IMR-90 (cell line): ENCODE data around the gene GSG1L. TPM values are rescaled to one million over a fixed set of nuclear protein-coding genes. Genes with fewer than 3 reads are reported as not detected.

Source experiments
- ATAC-seq: fragments of 200-7000 bp; cut with Tn5 transposase; 2 replicates; pipeline ENCODE4 v1.9.1; 2020; ENCODE audit warnings: low read depth, mild to moderate bottlenecking, moderate library complexity
- BruUV-seq: library from RNA; stranded (reverse); fragments of 400-500 nt; replicated peaks from 2 replicates; lab custom pipeline; 2021; lab: Mats Ljungman, UMichigan
- CTCF ChIA-PET: fragments of 300-600 bp; formaldehyde crosslinking; extraction: SDS; loops from one replicate; lab custom pipeline; 2021; ENCODE audit warnings: antibody characterized with exemption; lab: Yijun Ruan, JAX
- POLR2A ChIA-PET: fragments of 300-600 bp; sonication (Branson Sonifier 250); formaldehyde crosslinking; loops from one replicate; lab custom pipeline; 2022; ENCODE audit warnings: antibody characterized with exemption; ENCODE audit not compliant: unreplicated experiment; lab: Charles Lee
- DNase-seq: peaks from one replicate; pipeline ENCODE4 v3.0.0; 2013
- H2AFZ ChIP-seq: replicated peaks from 2 replicates; pipeline ENCODE3; 2013; ENCODE audit warnings: low read length, mild to moderate bottlenecking; ENCODE audit not compliant: poor library complexity
- H2AK5ac ChIP-seq: 2 replicates; pipeline ENCODE4 v1.6.1; 2013; ENCODE audit warnings: low read depth, low read length, inconsistent platforms
- H2AK9ac ChIP-seq: replicated peaks from 2 replicates; pipeline ENCODE3; 2013; ENCODE audit warnings: mild to moderate bottlenecking, low read depth, low read length, moderate library complexity; ENCODE audit not compliant: poor library complexity
- H2BK120ac ChIP-seq: 2 replicates; pipeline ENCODE4 v1.6.1; 2013; ENCODE audit warnings: low read depth, low read length, inconsistent platforms
- H2BK15ac ChIP-seq: 3 replicates; pipeline ENCODE4 v1.6.1; 2013; ENCODE audit warnings: low read depth, low read length, inconsistent platforms
- H2BK20ac ChIP-seq: 2 replicates; pipeline ENCODE4 v1.6.1; 2013; ENCODE audit warnings: low read depth, mild to moderate bottlenecking, inconsistent platforms, low read length, moderate library complexity
- H2BK5ac ChIP-seq: 2 replicates; pipeline ENCODE4 v1.6.1; 2013; ENCODE audit warnings: mild to moderate bottlenecking, low read depth, low read length, inconsistent platforms; ENCODE audit not compliant: poor library complexity, severe bottlenecking
- H3K14ac ChIP-seq: replicated peaks from 2 replicates; pipeline ENCODE4 v1.6.1; 2013; ENCODE audit warnings: low read depth, low read length, inconsistent platforms
- H3K18ac ChIP-seq: 2 replicates; pipeline ENCODE4 v1.6.1; 2013; ENCODE audit warnings: low read depth, low read length, control low read depth
- H3K23ac ChIP-seq: 2 replicates; pipeline ENCODE4 v1.6.1; 2013; ENCODE audit warnings: low read depth, low read length, inconsistent platforms
- H3K27ac ChIP-seq: 2 replicates; pipeline ENCODE4 v1.5.1; 2013; ENCODE audit warnings: mild to moderate bottlenecking, control low read depth, low read length; ENCODE audit not compliant: insufficient read depth
- H3K27me3 ChIP-seq: 2 replicates; pipeline ENCODE4 v1.6.1; 2013; ENCODE audit warnings: low read length; ENCODE audit not compliant: control insufficient read depth, insufficient read depth
- H3K36me3 ChIP-seq: 2 replicates; pipeline ENCODE4 v1.6.1; 2013; ENCODE audit warnings: low read length, mixed read lengths; ENCODE audit not compliant: control insufficient read depth, insufficient read depth
- H3K4ac ChIP-seq: 2 replicates; pipeline ENCODE4 v1.6.1; 2013; ENCODE audit warnings: low read depth, low read length, inconsistent platforms
- H3K4me1 ChIP-seq: 2 replicates; pipeline ENCODE4 v1.6.1; 2013; ENCODE audit warnings: low read length, mixed read lengths; ENCODE audit not compliant: control insufficient read depth, insufficient read depth
- H3K4me2 ChIP-seq: 2 replicates; pipeline ENCODE4 v1.6.1; 2013; ENCODE audit warnings: low read depth, mild to moderate bottlenecking, control low read depth, low read length, moderate library complexity
- H3K4me3 ChIP-seq: 2 replicates; pipeline ENCODE4 v1.5.1; 2013; ENCODE audit warnings: low read depth, mild to moderate bottlenecking, control low read depth, low read length, moderate library complexity; ENCODE audit not compliant: insufficient read depth
- H3K56ac ChIP-seq: 2 replicates; pipeline ENCODE4 v1.6.1; 2013; ENCODE audit warnings: low read length, inconsistent platforms; ENCODE audit not compliant: insufficient read depth; ENCODE audit errors: extremely low read depth
- H3K79me1 ChIP-seq, 2 experiments: 2 replicates each; pipeline ENCODE4 v1.6.1; 2013; ENCODE audit warnings: low read length in 2 of 2, inconsistent platforms in 1 of 2, low read depth in 1 of 2
- H3K9ac ChIP-seq: 2 replicates; pipeline ENCODE4 v1.6.1; 2013; ENCODE audit warnings: low read depth, low read length, control low read depth
- H3K9me1 ChIP-seq: 2 replicates; pipeline ENCODE4 v1.6.1; 2013; ENCODE audit warnings: low read length, inconsistent platforms; ENCODE audit not compliant: insufficient read depth
- H3K9me3 ChIP-seq: 2 replicates; pipeline ENCODE4 v1.6.1; 2013; ENCODE audit warnings: low read length; ENCODE audit not compliant: control insufficient read depth, insufficient read depth
- H4K20me1 ChIP-seq: 2 replicates; pipeline ENCODE4 v1.6.1; 2013; ENCODE audit warnings: low read length, inconsistent platforms; ENCODE audit not compliant: insufficient read depth
- H4K5ac ChIP-seq: 2 replicates; pipeline ENCODE4 v1.6.1; 2013; ENCODE audit warnings: mild to moderate bottlenecking, low read depth, low read length, control low read depth
- H4K8ac ChIP-seq, 2 experiments: 2 replicates each; pipeline ENCODE4 v1.6.1; 2013; ENCODE audit warnings: low read depth in 2 of 2, low read length in 2 of 2, control low read depth in 1 of 2, inconsistent platforms in 1 of 2
- H4K91ac ChIP-seq: 2 replicates; pipeline ENCODE4 v1.6.1; 2013; ENCODE audit warnings: low read depth, low read length, inconsistent platforms; ENCODE audit not compliant: insufficient read depth
- BHLHE40 ChIP-seq: fragments of 150-350 bp; IDR thresholded peaks from 2 replicates; pipeline ENCODE4 v1.6.1; 2016; ENCODE audit warnings: mild to moderate bottlenecking, low read depth, low read length
- CEBPB ChIP-seq: IDR thresholded peaks from 2 replicates; pipeline ENCODE4 v1.6.1; 2012; ENCODE audit warnings: low read depth, low read length, improper control_type of control experiment
- CHD1 ChIP-seq: IDR thresholded peaks from 2 replicates; pipeline ENCODE4 v1.6.1; 2012; ENCODE audit warnings: low read depth, low read length, improper control_type of control experiment
- ELK1 ChIP-seq: fragments of 150-350 bp; IDR thresholded peaks from 2 replicates; pipeline ENCODE4 v1.6.1; 2016; ENCODE audit warnings: low read depth, mild to moderate bottlenecking, low read length, moderate library complexity, borderline replicate concordance
- FOS ChIP-seq: fragments of 150-350 bp; IDR thresholded peaks from 2 replicates; pipeline ENCODE4 v1.6.1; 2016; ENCODE audit warnings: low read depth, low read length
- MAFK ChIP-seq: IDR thresholded peaks from 2 replicates; pipeline ENCODE4 v1.6.1; 2012; ENCODE audit warnings: low read depth, low read length, improper control_type of control experiment
- MAZ ChIP-seq: IDR thresholded peaks from 2 replicates; pipeline ENCODE4 v1.6.1; 2012; ENCODE audit warnings: low read depth, mild to moderate bottlenecking, low read length, improper control_type of control experiment, moderate library complexity, borderline replicate concordance
- MXI1 ChIP-seq: IDR thresholded peaks from 2 replicates; pipeline ENCODE4 v1.6.1; 2012; ENCODE audit warnings: low read depth, mild to moderate bottlenecking, low read length, moderate library complexity, borderline replicate concordance
- NFE2L2 ChIP-seq: fragments of 150-350 bp; IDR thresholded peaks from 2 replicates; pipeline ENCODE4 v1.6.1; 2016; ENCODE audit warnings: low read depth, mild to moderate bottlenecking, low read length
- POLR2A ChIP-seq: IDR thresholded peaks from 2 replicates; pipeline ENCODE4 v1.6.1; 2012; ENCODE audit warnings: mild to moderate bottlenecking, low read depth, low read length
- RAD21 ChIP-seq: IDR thresholded peaks from 2 replicates; pipeline ENCODE4 v1.6.1; 2012; ENCODE audit warnings: low read length, improper control_type of control experiment
- RCOR1 ChIP-seq: IDR thresholded peaks from 2 replicates; pipeline ENCODE4 v1.6.1; 2012; ENCODE audit warnings: mild to moderate bottlenecking, low read length, improper control_type of control experiment; ENCODE audit not compliant: insufficient replicate concordance
- RFX5 ChIP-seq: IDR thresholded peaks from 2 replicates; pipeline ENCODE4 v1.8.0; 2012; ENCODE audit warnings: low read depth, mild to moderate bottlenecking, low read length, moderate library complexity
- SMC3 ChIP-seq: fragments of 150-350 bp; IDR thresholded peaks from 2 replicates; pipeline ENCODE4 v1.6.1; 2016; ENCODE audit warnings: low read depth, mild to moderate bottlenecking, antibody characterized with exemption, low read length, moderate library complexity
- WGBS, 2 experiments: methylation state at CpG; one replicate each; pipeline versions ENCODE4 v1.1.5 to v1.1.7; 2013; ENCODE audit warnings: missing lambda C conversion rate in 2 of 2; ENCODE audit not compliant: insufficient read length in 1 of 2; ENCODE audit errors: extremely low coverage in 2 of 2; 5-methylcytosine and 5-hydroxymethylcytosine counted together
- dilution Hi-C: fragments of 300-500 bp; cut with HindIII; formaldehyde crosslinking; loops from one replicate; pipeline ENCODE4 v1.14.3; 2018; ENCODE audit warnings: low sequenced_read_pairs; ENCODE audit not compliant: unreplicated experiment
- in situ Hi-C: fragments of 300-500 bp; cut with MboI; formaldehyde crosslinking; loops from 3 replicates; pipeline ENCODE4 v1.14.3; 2019; ENCODE audit warnings: low sequenced_read_pairs, inconsistent platforms, mixed read lengths
- intact Hi-C: fragments of 100-400 bp; cut with micrococcal nuclease; formaldehyde crosslinking; loops from 2 replicates; pipeline ENCODE4 v1.10.0; 2022
- polyA plus RNA-seq, 3 experiments: library from polyadenylated mRNA; depleted of rRNA; stranded (reverse); fragments of >200 nt; gene quantifications; 2 replicates each; pipeline ENCODE4 v1.2.3, GENCODE V29; 2012; ENCODE audit warnings: low replicate concordance in 1 of 3
- total RNA-seq: library from RNA; depleted of rRNA; stranded (reverse); fragments of >200 nt; gene quantifications from 2 replicates; pipeline ENCODE4 v1.2.3, GENCODE V29; 2012

The GSG1L gene
- total and polyA plus RNA-seq, 2 of the 4 experiments (the other 2 are of a cell fraction): not detected

GRCh38 chr16:27928542-27928941 is 135.0 kb downstream of the GSG1L start:
- no peak overlapping the region for H4K5ac ChIP-seq
- H2AK9ac ChIP-seq: no peak overlapping the region
- H3K4me1 ChIP-seq: no peaks in the 10 kb centered on the region
- no peak overlapping the region for H2BK20ac ChIP-seq
- no peaks in the 10 kb centered on the region for H3K36me3 ChIP-seq
- CTCF ChIA-PET: no interaction called here
- no peak overlapping the region for H2AK5ac ChIP-seq
- POLR2A ChIA-PET: no interaction called here
- H3K9ac ChIP-seq: no peak overlapping the region
- no peak overlapping the region for H2AFZ ChIP-seq
- H3K56ac ChIP-seq: no peak overlapping the region
- no peak overlapping the region for H2BK120ac ChIP-seq
- H4K91ac ChIP-seq: no peak overlapping the region
- H3K9me3 ChIP-seq: no peaks in the 10 kb centered on the region; the same call in 1 of the 2 replicates
- 0 out of 2 replicates have a peak, but pooled peaks cover 1% of the 10 kb centered on the region for H3K27me3 ChIP-seq
- TF ChIP-seq POLR2A (no peak), SMC3 (no peak), MAZ (no peak), MAFK (no peak), BHLHE40 (no peak), ELK1 (no peak), RCOR1 (no peak), RAD21 (no peak), RFX5 (no peak), NFE2L2 (no peak), FOS (no peak), MXI1 (no peak), CEBPB (no peak), CHD1 (no peak)
- ATAC-seq (no peak), DNase-seq (no peak)
- no peak overlapping the region for H3K14ac ChIP-seq
- no peaks in the 10 kb centered on the region for H3K79me1 ChIP-seq
- no TSS peak for BruUV-seq
- no CpG with 5 or more reads among the region's 6 CpGs for WGBS, 2 experiments
- no peak overlapping the region for H3K4me2 ChIP-seq
- H3K18ac ChIP-seq: no peak overlapping the region
- intact Hi-C loops: no loop called here
- dilution Hi-C loops: no loop called here
- no peak overlapping the region for H3K4me3 ChIP-seq
- no peak overlapping the region for H3K23ac ChIP-seq
- no peaks in the 10 kb centered on the region for H4K20me1 ChIP-seq
- no peak overlapping the region for H3K4ac ChIP-seq
- in situ Hi-C loops: no loop called here
- H2BK15ac ChIP-seq: no peak overlapping the region
- no peaks in the 10 kb centered on the region for H3K9me1 ChIP-seq
- no peak overlapping the region for H2BK5ac ChIP-seq
- no peak overlapping the region for H4K8ac ChIP-seq
- H3K27ac ChIP-seq: no peak overlapping the region
